ENCODE results near the gene TRHDE. TPM values are rescaled to one million over a fixed set of nuclear protein-coding genes. Genes with fewer than 3 reads are reported as not detected.

The TRHDE gene
- total and polyA plus RNA-seq, 9 donors, result 3.4 to 35.5 (median 18.2) TPM

GRCh38 chr12:72610854-72611358, 338.7 kb downstream of the TRHDE start:
- DNase-seq, result no peak
- no peak overlapping the region for H3K27ac ChIP-seq
- TF ChIP-seq POLR2A (IDR thresholded peaks at IDR 0.05), result no peak
- no peak for TF ChIP-seq CTCF (IDR thresholded peaks at IDR 0.05)
- TF ChIP-seq EP300 (IDR thresholded peaks at IDR 0.05), result no peak
- H3K36me3 ChIP-seq, result no peaks in the 10 kb centered on the region
- no peaks in the 10 kb centered on the region for H3K9me3 ChIP-seq
- no peaks in the 10 kb centered on the region for H3K4me1 ChIP-seq (ENCODE audit: insufficient read depth)
- no peak overlapping the region for H3K4me3 ChIP-seq
- intact Hi-C loops (cut with DNase I), result no loop called here
- WGBS, 3 donors, result 50 to 68% (median 63%) methylated on average over 1 of the region's 1 CpG
- no peaks in the 10 kb centered on the region for H3K27me3 ChIP-seq

DNA sequence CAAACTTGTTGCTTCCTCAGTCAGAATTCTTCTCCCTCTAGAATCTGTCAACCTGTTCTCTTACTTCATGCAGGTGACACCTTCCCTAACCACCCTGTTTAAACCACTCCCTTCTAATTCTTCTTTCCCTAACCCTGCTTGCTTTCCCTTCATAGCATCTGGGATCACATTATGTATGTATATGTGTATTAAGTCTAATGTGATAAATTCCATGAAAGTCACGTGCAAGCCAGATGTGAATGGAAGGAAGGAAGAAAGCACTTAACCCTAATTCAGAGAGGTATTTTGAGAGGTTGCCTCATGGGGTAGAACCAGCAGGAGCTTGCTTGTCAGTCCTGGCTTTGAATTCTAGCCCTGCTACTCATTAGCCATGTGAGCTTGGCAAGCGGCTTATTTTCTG, 340.0 kb downstream of the TRHDE start:
- no peaks in the 10 kb centered on the region for H3K27me3 ChIP-seq
- no peak for DNase-seq
- H3K27ac ChIP-seq, result no peak overlapping the region
- H3K4me1 ChIP-seq (ENCODE audit: insufficient read depth), result no peaks in the 10 kb centered on the region
- H3K9me3 ChIP-seq, result no peaks in the 10 kb centered on the region
- H3K4me3 ChIP-seq, result no peak overlapping the region
- H3K36me3 ChIP-seq, result no peaks in the 10 kb centered on the region
- 45 to 92% (median 88%) methylated on average over 2 of the region's 2 CpGs for WGBS, 3 donors
- intact Hi-C loops (cut with DNase I), result no loop called here
- TF ChIP-seq CTCF (IDR thresholded peaks at IDR 0.05) (no peak), POLR2A (IDR thresholded peaks at IDR 0.05) (no peak)

DNA sequence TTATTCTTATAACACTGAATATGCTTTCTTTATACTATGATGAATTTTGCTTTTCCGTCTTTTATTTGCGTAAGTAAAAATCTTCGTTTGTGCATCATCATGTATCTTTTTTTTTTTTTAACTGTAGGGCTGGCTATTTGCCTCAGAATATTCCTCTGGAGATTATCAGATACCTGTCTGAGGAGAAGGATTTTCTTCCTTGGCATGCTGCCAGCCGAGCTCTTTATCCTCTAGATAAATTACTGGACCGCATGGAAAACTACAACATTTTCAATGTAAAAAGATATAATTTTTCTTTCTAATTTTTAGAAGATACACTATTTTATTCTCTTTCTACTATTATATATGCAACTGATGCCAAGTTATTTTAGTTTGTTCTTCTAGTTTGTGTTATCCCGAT, 346.6 kb downstream of the TRHDE start:
- Histone ChIP-seq H3K27me3 (no peaks in the 10 kb centered on the region), H3K4me1 (ENCODE audit: insufficient read depth) (no peaks in the 10 kb centered on the region), H3K4me3 (no peak overlapping the region), H3K36me3 (no peaks in the 10 kb centered on the region), H3K27ac (no peak overlapping the region), H3K9me3 (no peaks in the 10 kb centered on the region)
- WGBS, 3 donors, result 87 to 92% (median 91%) methylated on average over 6 of the region's 6 CpGs
- DNase-seq, result no peak
- TF ChIP-seq CTCF (IDR thresholded peaks at IDR 0.05) (no peak), EP300 (IDR thresholded peaks at IDR 0.05) (no peak), POLR2A (IDR thresholded peaks at IDR 0.05) (no peak)
- intact Hi-C loops (cut with DNase I), result no loop called here

DNA sequence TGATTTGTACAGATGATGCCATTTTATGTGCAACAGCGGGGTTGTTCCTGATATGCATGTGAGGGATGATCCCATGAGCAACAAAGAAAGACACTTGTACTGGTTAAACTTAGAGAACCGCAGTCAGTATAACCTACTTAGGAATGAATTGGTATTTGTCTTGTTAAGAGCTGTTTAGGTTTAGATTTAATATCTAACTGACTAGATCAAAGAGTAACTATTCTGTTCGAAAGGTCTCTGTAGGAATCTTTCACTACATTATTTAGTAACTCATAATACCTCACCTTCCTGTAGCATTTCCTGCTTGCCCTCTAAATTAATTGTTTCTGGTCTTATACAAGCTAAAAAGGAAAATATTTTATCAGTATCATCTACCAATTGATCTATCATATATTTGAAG, 350.4 kb downstream of the TRHDE start:
- TF ChIP-seq POLR2A (IDR thresholded peaks at IDR 0.05), result no peak
- no peak for TF ChIP-seq CTCF (IDR thresholded peaks at IDR 0.05)
- no peak for TF ChIP-seq EP300 (IDR thresholded peaks at IDR 0.05)
- Histone ChIP-seq H3K36me3 (no peaks in the 10 kb centered on the region), H3K9me3 (no peaks in the 10 kb centered on the region), H3K27ac (no peak overlapping the region), H3K4me3 (no peak overlapping the region), H3K4me1 (ENCODE audit: insufficient read depth) (no peaks in the 10 kb centered on the region), H3K27me3 (no peaks in the 10 kb centered on the region)
- intact Hi-C loops (cut with DNase I), result no loop called here
- WGBS, 3 donors, result 89 to 94% (median 94%) methylated on average over 3 of the region's 3 CpGs
- DNase-seq, result no peak
